Muscle of arm (tissue), 14 donors: ENCODE measurements around the gene LRRC27. TPM values are rescaled to one million over a fixed set of nuclear protein-coding genes. Genes with fewer than 3 reads are reported as not detected.
"Not testable (repeated sequence)": the region's sequence is repeated elsewhere in the genome, so short reads cannot be mapped to it uniquely, and the experiment has no call there.

Experiments used
- DNase-seq: peaks from one replicate; pipeline ENCODE4 v3.0.0-alpha.2; 2013
- long read RNA-seq, 11 donors: transcript quantifications; one replicate each; lab custom pipeline, GENCODE V29; 2026
- polyA plus RNA-seq, 12 donors: library from polyadenylated mRNA; unstranded; fragments of 120-200 nt; gene quantifications; one replicate each; pipeline ENCODE4 v1.2.1, GENCODE V29; 2013; ENCODE audit not compliant: insufficient read length in 12 of 12

The LRRC27 gene
- polyA plus RNA-seq = 10 to 100 TPM in 3 of 12 donors, 1 to 10 TPM in 8, not detected in 1; 6.0 to 21.8 (median 8.5) TPM
- long read RNA-seq, donor 1, full-length matches to known transcripts = 2 of 2 reads
- long read RNA-seq, donor 1, partial matches to known transcripts = 0 of 2 reads
- long read RNA-seq, donor 1, other reads (novel, unspliced or antisense) = 0 of 2 reads
- long read RNA-seq, donor 2 = 0 reads
- long read RNA-seq, donor 3 = 0 reads
- long read RNA-seq, donor 4 = 0 reads
- long read RNA-seq, donor 5 = 0 reads
- long read RNA-seq, donor 6, partial matches to known transcripts = 0 of 1 reads
- long read RNA-seq, donor 6, other reads (novel, unspliced or antisense) = 0 of 1 reads
- long read RNA-seq, donor 7 = 0 reads
- long read RNA-seq, donor 8 = 0 reads
- long read RNA-seq, donor 9 = 0 reads
- long read RNA-seq, donor 10, full-length matches to known transcripts = 2 of 2 reads
- long read RNA-seq, donor 10, partial matches to known transcripts = 0 of 2 reads
- long read RNA-seq, donor 10, other reads (novel, unspliced or antisense) = 0 of 2 reads
- long read RNA-seq, donor 11, full-length matches to known transcripts = 2 of 2 reads
- long read RNA-seq, donor 11, partial matches to known transcripts = 0 of 2 reads
- long read RNA-seq, donor 11, other reads (novel, unspliced or antisense) = 0 of 2 reads

DNA sequence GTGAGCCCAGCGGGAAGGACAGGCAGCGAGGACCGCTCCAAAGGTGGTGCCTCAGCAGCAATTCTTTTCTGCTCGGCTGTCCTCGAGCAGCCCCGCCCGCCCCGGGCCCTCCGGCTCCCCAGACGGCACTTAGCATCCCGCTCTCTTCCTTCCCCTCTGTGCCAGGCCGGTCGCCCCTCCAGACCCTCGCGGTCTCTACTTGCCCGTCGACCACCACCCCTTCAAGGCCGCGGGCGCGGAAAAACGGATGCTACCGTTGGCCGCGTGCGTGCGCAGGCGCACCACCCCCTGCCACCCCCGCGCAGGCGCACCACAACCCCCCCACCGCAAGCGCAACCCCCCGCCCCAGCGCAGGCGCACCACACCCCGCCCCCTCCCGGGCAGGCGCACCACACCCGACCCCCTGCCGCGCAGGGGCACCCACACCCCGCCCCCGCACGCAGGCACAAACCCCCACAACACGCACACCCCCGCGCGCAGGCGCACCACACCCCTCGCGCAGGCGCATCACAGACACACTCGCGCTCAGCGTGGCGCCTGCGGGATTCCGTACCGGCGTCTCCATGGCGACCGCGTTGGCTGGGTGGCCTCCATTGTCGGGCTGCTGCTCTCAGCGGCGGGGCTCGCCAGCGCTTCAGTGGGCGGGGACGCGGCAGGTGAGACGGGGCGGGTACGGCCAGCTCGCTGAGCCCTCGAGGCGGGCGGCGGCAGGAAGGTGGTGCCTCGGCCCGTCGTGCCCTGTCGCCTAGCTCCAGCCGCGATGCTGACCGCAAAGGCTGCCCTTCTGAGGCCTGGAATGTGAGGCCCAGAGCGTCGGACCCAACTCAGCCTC lies at the start of gene LRRC27:
LRRC27 (plus strand) TSS at position 593 of the 832 bp plus-strand sequence. CDS start 1,332 bp downstream, outside the sequence.
- peak; percentile 98 for DNase-seq

DNA sequence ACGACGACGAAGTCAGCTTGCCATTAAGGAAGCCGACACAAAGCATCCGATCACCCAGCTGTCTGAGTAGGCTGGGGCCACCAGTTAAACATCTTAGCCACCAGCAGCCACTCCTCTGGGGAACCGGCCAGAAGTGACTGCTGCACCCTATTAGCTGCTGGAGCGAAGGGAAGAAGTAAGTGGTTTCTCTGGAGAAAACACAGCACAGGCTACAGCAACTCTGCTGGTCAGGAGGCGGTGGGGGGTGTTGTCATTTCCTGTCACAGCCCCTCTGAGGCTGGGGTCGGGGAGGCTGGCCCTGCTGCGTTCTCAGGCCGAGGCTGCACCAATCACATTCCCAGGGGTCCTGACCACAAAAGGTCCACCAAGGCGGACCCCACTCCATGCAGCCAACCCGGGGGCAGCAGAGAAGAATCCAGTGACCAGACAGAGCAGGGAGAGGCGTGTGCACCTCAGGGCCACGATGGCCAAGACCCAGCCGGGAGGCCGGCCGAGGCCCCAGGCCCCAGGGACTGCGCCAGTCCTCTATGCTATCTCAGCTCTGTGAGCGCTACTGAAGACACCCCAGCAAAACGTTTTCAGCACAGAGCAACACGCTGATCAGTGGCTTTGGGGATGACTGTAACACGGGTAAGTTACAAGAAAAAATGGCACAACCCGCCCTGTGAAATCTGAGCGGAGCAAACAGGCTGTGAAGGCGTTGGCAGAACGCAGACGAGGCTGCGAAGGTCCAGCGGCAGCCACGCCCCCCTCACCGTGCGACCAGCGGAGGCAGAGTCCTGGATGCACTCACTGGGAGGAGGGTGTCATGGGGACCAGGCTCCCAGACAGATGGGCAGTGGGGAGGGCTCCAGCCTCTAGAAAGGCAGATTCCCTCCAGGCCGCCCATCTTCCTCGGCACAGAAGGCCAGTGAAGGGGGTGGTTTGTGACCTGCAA lies 49.1 kb upstream of the LRRC27 start:
- DNase-seq = no peak

DNA sequence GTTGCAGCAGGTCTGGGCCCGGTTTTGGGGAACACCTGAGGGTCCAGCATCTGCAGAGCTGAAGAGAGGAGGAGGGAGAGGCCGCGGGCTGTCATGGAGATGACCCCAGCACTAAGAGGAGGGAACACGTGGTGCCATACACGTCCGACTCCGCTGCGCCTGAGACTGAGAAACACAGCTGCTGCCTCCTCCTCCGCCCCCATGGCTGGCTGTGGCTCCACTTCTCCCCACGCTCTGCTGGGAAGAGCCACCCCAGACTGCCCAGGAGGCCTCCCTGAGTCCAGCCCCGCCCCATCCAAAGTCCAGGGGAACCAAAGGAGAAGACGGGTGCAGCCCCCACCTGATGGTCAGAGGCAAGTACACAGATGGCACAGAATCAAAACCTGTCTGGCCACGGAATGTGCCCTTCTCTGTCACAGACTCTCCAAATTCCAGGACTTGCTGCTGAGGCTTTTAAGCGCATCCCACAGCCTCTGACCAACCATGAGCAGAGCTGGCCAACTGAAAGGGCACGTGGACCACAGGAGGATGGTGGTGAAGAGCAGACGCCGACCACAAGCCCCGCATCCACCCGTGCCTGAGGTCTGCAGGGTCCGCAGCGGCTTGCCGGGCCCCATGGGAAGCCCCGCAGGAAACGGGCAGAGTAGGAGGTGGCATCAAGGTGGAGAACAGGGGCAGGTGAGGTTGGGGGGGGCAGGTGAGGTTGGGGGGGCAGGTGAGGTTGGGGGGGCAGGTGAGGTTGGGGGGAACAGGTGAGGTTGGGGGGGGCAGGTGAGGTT lies 48.2 kb upstream of the LRRC27 start:
- no peak for DNase-seq

DNA sequence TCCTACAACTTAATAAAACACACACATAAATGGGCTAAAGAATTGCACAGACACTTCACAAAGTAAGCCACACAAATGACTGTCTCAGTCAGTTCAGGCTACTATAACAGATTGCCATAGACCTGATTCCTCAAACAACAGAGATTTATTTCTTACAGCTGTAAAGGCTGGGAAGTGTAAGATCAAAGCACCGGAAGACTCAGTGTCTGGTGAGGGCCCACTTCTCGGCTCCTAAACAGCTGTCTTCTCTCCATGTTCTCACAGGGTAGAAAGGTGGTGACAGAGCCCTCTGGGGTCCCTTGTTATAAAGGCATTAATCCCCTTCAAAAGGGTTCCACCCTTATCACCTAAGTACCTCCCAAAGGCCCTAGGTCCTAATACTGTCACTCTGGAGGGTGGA lies 42.6 kb upstream of the LRRC27 start:
- no peak for DNase-seq

DNA sequence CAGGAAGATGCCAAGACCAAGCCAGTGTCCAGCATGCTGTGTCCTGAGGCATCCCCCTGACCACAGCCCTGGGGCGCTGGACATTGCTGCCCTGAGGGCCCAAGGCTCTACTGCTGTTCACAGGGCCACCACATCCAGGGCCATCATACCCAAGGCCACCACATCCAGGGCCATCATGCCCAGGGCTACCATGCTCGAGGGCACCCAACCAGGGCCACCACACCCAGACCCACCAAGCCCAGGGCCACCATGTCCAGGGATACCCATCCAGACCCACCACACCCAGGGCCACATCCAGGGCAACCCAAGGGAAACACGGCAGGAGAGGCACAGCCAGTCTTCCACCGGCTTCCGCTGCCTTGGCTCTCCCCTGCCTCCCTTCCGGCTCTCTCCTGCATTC lies 41.4 kb upstream of the LRRC27 start:
- DNase-seq = no peak

DNA sequence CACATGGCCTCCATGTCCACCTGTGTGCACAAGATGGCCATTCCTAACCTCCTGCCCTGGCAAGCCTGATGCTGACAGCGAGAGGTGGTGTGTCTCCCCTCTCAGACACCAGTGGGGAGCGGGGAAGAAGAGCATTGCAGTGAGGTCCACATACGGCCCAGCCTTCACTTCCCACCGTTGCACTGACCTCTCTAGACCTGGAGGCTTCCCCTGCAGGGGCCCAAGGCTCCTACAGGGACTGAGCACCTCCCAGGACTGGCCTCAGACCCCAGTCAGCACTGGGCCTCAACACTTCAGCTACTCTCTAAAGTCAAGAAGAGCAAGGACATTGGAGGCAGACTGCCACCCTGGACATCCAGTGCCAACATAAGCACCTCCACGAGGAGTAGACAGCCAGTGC lies 40.2 kb upstream of the LRRC27 start:
- DNase-seq = no peak

DNA sequence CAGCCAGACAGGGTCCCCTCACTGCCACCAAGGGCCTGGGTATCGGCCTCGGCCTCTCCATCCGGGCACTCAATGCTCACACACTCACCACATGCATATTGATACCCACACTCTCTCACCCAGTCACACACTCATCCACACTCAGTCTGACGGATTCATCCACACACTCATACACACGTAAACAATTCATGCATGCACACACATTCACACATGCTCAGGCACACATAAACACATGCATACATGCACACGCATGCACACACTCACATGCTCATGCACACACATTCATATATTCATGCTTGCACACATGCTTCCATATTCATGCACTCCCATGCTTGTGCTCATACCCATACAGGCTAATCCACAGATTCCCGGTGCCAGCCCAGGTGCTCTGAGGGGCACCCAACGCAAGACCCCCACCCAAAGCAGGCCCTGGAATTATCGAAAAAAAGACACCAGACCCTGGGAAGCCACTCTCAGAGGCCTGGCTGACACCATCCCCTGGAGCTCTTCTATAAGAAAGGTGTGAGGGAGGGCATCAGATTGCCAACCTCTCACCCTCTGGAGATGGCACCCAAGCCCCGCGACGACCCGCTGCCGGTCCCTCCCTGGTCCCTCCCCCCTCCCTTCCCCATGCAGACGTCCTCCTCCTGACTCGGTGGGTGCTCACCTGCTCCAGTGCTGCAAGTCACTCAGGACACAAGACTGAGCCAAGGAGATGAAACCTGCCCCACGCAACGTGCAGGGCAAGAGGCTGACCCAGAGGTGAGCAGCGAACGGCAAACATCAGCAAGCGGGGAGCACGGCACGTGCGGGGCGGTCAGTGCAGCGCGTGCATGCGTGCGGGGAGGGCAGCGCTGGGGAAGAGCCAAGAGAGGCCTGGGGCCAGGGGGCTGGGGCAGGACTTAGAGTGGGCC lies 39.4 kb upstream of the LRRC27 start:
- no peak for DNase-seq

DNA sequence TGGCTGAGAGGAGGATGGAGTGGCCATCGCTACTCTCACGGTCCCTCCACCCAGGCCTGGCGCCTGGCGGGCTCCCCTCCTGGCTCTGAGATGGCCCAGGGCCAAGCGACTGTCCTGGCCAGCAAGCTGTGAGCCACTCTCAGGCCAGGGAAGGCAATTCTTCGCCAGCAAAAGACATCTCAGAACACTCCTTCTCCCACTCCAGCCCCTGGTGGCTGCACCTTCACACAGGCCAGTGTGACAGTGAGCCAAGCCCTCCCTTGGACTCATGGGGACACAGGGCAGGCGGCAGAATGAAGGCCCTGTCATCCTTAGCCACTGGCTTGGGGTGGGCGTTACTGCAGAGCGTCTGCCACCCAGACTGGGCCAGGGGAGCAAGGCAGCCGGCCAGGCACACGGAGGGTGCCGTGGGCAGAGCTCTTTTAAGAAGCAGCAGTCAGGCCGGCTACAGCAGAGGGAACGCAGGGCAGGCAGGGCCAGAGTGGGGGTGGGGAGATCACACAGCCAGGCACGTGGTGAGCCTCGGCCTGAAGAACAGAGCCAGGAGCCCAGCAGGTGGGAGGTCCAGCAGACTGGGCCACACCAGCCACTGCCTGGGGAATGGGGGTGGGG lies 38.7 kb upstream of the LRRC27 start:
- DNase-seq = no peak

DNA sequence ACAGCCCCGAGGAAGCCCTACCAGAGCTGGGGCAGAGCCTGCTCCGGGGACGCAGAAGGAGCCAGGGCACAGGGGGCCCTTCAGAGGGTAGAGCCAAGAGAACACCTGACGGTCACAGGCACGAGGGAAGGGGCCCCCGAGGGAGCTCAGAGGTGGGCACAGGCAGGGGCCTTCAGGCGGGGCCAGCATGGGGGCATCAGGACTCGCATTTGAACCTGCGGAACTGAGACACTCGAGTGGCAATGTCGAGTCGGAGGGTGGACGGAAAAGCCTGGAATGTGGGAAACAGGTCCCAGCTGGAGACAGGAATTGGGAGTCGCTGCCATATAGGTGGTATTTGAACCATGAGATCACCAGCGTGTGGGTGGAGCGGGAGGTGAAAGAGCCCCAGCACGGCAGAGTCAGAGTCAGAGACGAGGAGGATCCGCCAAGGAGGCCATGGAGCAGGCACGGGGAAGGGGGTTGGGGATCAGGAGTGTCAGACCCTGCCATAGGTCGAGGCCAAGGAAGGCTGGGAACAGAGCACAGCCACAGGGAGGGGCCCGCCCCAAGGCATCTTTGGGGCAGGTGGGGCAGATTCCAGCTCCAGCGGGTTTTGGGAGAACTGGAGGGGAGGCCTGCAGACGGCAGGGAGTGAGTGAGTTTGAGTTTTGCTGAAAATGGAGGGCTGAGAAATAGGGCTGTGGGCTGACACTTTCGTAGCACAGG lies 38.0 kb upstream of the LRRC27 start:
- no peak for DNase-seq

DNA sequence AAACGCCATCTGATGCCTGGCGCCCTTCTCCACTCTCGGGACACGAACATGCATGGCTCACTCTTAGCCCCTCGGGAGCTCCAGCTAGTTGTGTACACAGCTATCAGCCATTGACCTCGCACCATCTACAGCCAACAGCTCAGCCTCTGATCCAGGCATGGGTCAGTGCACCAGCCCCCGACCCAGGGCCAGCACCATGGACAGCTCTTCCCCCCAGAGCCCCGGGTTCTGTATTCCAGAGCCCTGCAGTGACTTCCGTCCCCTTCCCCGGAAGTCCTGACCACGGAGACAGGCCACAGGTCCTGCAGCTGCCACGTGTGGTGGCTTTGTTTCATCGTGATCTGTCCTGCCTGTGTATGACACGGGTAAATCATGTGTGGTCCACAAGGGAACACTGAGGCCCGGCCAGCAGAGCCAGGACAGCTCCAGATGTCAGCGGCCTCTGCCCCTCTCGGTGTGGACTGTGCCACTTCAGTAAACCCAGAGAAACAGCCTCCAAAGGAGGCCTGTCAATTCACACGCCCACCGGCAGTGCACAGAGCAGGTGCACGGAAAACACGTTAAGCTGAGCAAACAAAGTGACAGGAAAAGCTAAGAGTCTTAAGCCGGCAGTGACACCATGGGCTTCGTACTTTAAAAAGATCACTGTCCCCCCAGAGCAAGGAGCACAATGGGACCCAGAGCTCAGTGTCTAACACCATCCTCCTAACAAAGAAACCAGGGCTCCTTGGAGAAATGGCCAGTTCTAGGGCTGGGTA lies 37.3 kb upstream of the LRRC27 start:
- DNase-seq = no peak

DNA sequence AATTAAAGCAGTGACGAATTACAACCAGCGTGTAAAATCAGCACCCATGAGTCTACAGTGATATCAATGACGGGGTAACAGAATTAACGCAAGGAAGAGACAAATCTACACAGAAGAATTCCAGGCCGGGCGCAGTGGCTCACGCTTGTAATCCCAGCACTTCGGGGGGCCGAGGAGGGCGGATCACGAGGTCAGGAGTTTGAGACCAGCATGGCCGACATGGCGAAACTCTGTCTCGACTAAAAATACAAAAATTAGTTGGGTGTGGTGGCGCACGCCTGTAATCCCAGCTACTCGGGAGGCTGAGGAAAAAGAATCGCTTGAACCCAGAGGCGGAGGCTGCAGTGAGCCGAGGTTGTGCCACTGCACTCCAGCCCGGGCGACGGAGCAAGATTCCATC lies 36.5 kb upstream of the LRRC27 start:
- DNase-seq = not testable (repeated sequence)

DNA sequence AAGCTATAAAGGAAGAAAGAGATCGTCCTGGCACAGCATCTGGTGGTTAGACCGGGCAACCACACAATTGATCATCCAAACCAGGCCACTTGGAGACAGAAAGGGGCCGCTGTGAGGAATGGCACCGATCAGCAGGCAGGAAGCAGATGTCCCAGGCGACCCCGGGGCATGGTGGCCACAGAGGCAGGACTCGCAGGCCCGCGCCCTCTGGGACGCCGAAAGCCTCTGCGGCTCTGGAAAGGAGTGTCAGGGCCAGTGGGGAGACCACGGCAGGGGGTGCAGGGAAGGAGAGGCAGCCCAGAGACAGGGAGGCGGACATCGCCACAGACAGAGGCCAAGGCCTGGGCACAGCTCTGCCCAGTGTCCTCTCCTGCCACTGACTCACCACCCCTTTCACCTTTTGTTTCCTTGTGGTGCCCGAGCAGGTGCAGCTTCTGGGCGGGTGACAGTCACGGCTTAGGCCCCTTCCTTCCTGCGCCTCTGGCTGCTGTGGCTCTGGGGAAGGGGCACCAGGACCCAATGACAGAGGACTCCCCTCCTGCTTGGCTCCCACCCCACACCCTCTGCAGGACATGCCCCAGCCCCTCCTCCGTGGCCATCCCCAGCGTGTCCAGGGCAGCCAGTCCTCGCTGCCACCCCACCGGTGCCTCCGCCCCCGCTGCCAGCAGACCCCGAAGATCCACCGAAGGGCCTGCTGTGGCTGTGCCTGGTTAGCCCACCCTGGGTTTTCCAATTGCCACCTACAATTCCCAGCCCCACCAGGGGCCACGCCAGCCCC lies 35.1 kb upstream of the LRRC27 start:
- no peak for DNase-seq

DNA sequence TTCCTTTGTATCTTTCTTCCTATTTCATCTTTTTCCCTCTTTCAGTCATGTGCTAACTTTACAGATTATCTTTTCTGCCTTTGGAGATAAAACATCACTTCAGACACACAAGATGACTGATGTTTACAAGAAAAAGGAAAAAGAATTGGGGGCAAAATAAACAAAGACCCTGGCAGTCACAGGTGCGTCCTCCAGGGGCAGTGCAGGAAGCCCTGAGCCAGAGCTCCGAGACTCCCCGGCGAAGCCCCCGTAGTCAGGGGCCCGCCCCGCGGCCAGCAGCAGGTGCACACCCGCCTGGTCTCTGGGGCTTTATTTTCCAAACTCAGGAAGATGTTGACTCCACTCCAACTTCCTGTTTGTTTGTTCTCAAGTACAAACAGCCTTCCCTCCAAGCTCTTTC lies 34.5 kb upstream of the LRRC27 start:
- DNase-seq = no peak

DNA sequence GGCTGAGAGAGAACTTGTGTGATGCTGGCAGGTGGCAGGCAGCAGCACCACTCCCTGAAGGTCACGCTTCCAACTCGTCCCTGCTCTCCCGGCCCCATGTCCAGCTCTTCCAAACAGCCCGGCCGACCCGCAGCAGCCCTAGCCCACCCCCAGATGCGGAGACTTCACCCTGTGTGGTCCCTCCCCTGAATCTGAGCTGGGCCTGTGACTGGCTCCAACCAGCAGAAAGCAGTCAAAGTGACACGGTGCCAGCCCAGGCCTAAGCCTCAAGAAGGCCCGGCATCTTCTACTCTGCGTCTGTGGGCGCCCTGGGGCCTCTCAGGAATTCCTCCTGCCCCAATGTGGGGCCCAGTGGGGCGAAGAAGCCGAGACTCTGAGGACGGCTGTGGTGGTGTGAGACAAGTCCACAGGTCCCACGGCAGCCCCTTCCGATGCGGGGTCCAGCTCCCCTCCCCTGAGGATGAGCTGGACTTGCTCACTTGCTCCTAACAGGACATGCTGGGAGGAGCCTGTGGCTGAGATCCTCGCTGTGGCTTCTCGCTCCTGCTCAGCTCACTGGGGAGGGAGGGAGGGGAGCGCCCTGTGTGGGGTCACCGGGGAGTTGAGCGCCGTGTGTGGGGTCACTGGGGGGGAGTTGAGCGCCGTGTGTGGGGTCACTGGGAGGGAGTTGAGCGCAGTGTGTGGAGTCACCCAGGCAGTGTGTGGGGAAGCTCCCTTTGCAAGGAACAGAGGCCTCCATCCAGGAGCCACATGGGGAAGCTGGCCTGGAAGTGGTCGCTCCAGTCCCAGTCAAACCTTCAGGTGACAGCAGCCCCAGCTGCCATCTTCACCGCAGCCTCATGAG lies 33.7 kb upstream of the LRRC27 start:
- DNase-seq = no peak
